Transverse colon (tissue), 4 donors: ENCODE measurements around the gene NR2C1.

ENCODE experiments used
- CTCF ChIP-seq, 5 experiments: fragments of 200-600 bp in 3 of 5; fragments of 450-650 bp in 2 of 5; sonication (generic) in 3 of 5; IDR thresholded peaks; 1 replicate in 2 of 5; 2 replicates in 3 of 5; pipeline ENCODE4 v1.5.1; 2016 to 2017; ENCODE audit warnings: antibody characterized with exemption in 5 of 5, inconsistent platforms in 3 of 5, mild to moderate bottlenecking in 2 of 5, moderate library complexity in 1 of 5
- POLR2AphosphoS5 ChIP-seq, 3 donors: sonication (generic); formaldehyde crosslinking; IDR thresholded peaks; one replicate each; pipeline ENCODE4 v1.6.1; 2016; ENCODE audit warnings: antibody characterized with exemption in 3 of 3

DNA sequence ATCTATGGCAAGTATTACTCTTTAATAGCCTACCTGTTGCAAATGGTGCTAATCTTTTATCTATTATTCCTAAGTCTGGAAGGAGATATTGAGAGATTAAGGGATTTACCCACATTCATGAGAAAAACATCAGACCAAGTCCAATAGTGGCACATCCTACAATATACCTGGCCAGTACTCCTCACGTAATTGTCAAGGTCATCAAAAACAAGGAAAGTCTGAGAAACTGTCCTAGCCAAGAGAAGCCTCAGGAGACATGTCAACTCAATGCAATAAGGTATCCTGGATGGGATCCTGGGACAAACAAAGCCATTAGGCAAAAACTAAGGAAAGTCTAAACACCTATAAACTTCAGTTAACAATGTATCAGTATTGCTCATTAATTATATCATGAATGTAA is 12.5 kb downstream of the NR2C1 start:
- TF ChIP-seq CTCF (IDR thresholded peaks at IDR 0.05) (no peak), POLR2AphosphoS5 (IDR thresholded peaks at IDR 0.05) (no peak)
